ENCODE data around the gene BTNL8. TPM values are rescaled to one million over a fixed set of nuclear protein-coding genes. Genes with fewer than 3 reads are reported as not detected.

The BTNL8 gene
- total RNA-seq, 1 donor from 2014 or later: 4.5 TPM

- TF ChIP-seq CTCF (IDR thresholded peaks at IDR 0.05): no peak
- Histone ChIP-seq H3K27me3 (no peaks in the 10 kb centered on the region), H3K4me3 (no peak overlapping the region), H3K36me3 (no peaks in the 10 kb centered on the region), H3K9me3 (peaks cover 4% of the 10 kb centered on the region), H3K27ac (no peak overlapping the region), H3K4me1 (no peaks in the 10 kb centered on the region)
- intact Hi-C loops (cut with DNase I): no loop called here
- DNase-seq (no peak), ATAC-seq (no peak)
Observed at GRCh38 chr5:180920710-180921109, 21.8 kb downstream of the BTNL8 start.

GRCh38 chr5:180922932-180923331, 24.0 kb downstream of the BTNL8 start:
- intact Hi-C loops (cut with DNase I): no loop called here
- ATAC-seq (no peak), DNase-seq (no peak)
- no peak overlapping the region for H3K27ac ChIP-seq
- no peak overlapping the region for H3K4me3 ChIP-seq
- peaks cover 4% of the 10 kb centered on the region for H3K9me3 ChIP-seq
- H3K4me1 ChIP-seq: no peaks in the 10 kb centered on the region
- no peak for TF ChIP-seq CTCF (IDR thresholded peaks at IDR 0.05)
- no peaks in the 10 kb centered on the region for H3K27me3 ChIP-seq
- no peaks in the 10 kb centered on the region for H3K36me3 ChIP-seq

GRCh38 chr5:180932660-180933059, 33.7 kb downstream of the BTNL8 start:
- Histone ChIP-seq H3K4me3 (no peak overlapping the region), H3K27me3 (no peaks in the 10 kb centered on the region), H3K4me1 (no peaks in the 10 kb centered on the region), H3K9me3 (peaks cover 3% of the 10 kb centered on the region), H3K36me3 (no peaks in the 10 kb centered on the region), H3K27ac (no peak overlapping the region)
- no peak for DNase-seq
- ATAC-seq: no peak
- no peak for TF ChIP-seq CTCF (IDR thresholded peaks at IDR 0.05)
- intact Hi-C loops (cut with DNase I): no loop called here

GRCh38 chr5:180935203-180935602, 36.2 kb downstream of the BTNL8 start:
- TF ChIP-seq CTCF (IDR thresholded peaks at IDR 0.05): no peak
- DNase-seq: no peak
- H3K27me3 ChIP-seq: no peaks in the 10 kb centered on the region
- H3K9me3 ChIP-seq: peaks cover 3% of the 10 kb centered on the region
- no peaks in the 10 kb centered on the region for H3K4me1 ChIP-seq
- no peak for ATAC-seq
- intact Hi-C loops (cut with DNase I): no loop called here
- no peak overlapping the region for H3K27ac ChIP-seq
- H3K4me3 ChIP-seq: no peak overlapping the region
- H3K36me3 ChIP-seq: no peaks in the 10 kb centered on the region

- Histone ChIP-seq H3K36me3 (no peaks in the 10 kb centered on the region), H3K4me1 (no peaks in the 10 kb centered on the region), H3K4me3 (no peak overlapping the region), H3K27me3 (no peaks in the 10 kb centered on the region), H3K9me3 (peaks cover 3% of the 10 kb centered on the region), H3K27ac (no peak overlapping the region)
- no peak for DNase-seq
- no peak for TF ChIP-seq CTCF (IDR thresholded peaks at IDR 0.05)
- ATAC-seq: no peak
- intact Hi-C loops (cut with DNase I): no loop called here
Observed at GRCh38 chr5:180938294-180938693, 39.3 kb downstream of the BTNL8 start.

GRCh38 chr5:180950291-180950949, 51.5 kb downstream of the BTNL8 start:
- intact Hi-C loops (cut with DNase I): no loop called here
- Histone ChIP-seq H3K9me3 (no peaks in the 10 kb centered on the region), H3K27ac (no peak overlapping the region), H3K27me3 (no peaks in the 10 kb centered on the region), H3K4me3 (no peak overlapping the region), H3K36me3 (no peaks in the 10 kb centered on the region), H3K4me1 (no peaks in the 10 kb centered on the region)
- no peak for TF ChIP-seq CTCF (IDR thresholded peaks at IDR 0.05)
- DNase-seq: no peak
- ATAC-seq: peak; percentile 63
